ENCODE data around the gene NPRL2.

The NPRL2 gene

DNA sequence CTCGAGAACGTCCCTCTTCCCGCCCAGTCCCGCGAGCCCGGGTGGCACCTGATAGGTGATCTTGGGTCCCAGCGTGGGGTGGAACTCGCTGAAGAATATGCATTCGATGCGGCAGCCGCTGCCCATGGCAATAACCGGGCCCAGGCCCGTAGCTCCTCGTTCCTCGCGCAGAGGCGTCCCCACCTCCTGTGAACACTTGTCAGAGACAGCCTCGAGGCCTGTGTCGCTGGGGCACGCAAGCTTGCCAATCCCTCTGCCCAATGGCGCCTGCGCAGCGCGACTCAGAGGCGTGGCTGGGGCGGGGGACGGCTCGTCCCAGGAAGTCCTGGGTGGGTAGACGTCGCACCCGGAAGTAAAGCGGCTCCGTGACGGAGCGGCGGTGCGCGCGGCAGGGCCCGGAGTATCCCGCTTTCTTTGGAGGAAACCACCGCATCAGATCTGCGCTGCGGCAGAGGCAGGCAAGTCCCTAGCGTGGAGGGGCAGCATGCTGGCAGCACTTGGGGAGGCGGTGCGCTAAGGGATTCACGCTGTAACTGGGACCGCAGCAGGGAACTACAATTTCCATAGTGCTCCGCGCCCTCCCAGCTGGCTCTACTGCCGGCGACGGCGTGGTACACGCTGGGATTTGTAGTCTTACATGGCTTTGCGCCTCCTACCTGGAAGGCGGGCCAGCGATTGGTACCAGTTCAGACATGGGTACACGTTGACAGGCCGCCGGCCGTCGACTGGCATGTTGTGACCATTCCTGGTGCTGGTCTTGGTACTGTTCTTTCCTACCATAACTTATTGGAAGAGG is at the start of gene NPRL2, which contains the start of gene CYB561D2:
Gene NPRL2, minus strand, starts transcription at position 249 of the 796 bp plus-strand sequence. Its CDS starts 123 bp downstream, at position 126.
Gene CYB561D2, plus strand, starts transcription at position 336 of the 796 bp plus-strand sequence. CDS start 572 bp downstream, outside the sequence.
- peak; percentile 94 for DNase-seq (ENCODE audit: low spot score)

DNA sequence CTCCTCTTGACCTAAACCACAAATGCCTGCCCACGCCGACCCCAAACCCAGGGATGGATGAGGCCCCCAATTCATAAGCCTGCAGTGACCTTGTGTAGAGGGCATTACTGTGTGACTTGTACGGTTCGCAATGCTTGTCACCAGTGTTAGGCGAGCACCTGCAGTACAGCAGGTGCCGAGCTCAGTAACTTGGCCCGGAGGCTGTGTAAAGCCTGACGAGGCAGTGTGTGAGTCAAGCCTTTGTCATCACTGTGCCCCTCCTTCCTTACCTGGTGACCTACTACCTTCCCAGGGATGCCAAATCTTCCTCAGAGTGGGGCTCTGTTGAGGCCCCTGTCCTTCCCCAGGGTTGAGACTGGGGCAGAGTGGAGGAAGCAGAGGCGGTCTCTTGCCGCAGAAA is 45.9 kb upstream of the NPRL2 start:
- no peak for DNase-seq (ENCODE audit: low spot score)

DNA sequence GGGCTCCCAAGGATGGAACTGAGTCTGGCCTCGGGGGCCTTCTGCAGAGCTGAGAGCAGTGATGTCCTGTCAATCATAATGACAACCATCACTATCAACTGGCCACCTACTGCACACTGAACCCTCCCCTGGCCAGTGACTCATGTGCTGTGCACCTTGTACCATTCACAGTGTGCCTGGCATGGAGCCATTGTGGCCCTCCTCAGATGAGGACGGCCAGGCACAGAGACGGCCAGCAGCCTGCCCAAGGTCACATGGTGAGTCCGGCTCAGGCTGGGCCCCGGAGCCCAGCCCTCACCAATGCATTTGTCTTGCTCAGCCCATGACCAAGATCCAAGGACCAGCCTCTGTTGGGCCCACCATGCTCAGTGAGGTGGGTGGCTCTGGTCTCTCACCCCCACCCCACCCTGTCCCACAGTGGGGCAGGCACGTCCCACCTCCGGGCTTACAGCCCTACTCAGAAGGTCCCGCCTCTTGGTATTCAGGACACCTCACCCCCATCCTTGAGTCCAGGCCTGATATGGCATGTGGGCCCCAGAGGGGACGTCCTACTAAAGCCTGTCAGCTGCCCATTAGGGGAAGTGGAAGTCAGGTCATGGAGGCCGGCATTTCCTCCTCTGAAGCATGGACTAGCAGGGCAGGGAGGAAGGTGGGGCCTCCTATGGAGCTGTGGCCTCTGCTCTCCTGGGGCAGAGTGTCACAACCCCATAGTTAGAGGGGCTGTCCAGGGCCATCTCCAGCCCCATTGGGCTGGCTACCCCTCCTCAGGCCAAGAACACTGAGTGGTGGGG is 44.7 kb upstream of the NPRL2 start:
- no peak for DNase-seq (ENCODE audit: low spot score)

DNA sequence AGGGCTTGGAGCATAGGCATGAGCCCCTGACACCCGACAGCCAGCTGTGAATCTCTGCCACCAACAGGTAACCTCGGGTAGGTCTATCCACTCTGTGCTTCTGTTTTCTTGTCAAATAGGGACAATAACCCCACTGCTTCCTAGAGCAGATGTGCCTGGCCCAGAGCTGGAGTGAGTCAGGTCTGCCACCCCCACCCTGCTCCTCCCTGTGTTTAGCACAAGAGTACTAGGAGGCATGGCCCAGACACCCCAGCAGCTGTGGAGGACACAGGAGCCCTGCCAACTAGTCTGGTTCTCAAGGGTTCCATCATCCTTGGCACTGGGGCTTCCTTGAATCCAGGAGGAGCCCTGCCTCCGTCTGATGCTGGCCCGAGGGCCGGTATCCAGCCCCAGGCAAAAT is 42.5 kb upstream of the NPRL2 start:
- no peak for DNase-seq (ENCODE audit: low spot score)

DNA sequence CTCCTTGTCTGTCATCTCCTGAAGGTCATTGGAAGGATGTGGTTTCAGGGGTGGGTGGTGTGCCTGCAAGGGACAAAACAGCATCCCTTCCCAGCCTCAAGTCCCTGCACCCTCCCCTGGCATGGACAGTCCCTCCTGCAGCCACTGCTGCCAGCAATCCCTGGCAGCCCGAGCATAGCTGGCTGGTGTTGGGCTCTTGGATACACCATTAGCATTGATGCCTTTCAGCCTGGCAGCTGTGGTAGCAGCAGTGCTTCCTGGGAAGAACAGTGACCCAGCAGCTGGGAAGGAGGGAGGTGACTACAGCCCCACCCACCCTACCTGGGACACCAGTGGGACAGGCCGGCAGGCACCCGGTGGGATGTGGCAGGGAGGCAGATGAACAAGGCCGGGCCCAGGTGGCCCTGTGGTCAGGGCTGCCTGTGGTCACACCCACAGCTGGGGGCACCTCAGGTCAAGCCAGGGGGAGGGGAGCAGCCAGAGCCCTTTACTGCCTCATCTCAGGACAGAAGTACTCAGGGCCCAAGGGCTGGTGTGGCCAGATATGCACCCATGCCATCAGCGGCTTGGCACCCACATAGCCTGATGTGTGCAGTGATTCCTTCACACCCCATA is 41.6 kb upstream of the NPRL2 start:
- no peak for DNase-seq (ENCODE audit: low spot score)

DNA sequence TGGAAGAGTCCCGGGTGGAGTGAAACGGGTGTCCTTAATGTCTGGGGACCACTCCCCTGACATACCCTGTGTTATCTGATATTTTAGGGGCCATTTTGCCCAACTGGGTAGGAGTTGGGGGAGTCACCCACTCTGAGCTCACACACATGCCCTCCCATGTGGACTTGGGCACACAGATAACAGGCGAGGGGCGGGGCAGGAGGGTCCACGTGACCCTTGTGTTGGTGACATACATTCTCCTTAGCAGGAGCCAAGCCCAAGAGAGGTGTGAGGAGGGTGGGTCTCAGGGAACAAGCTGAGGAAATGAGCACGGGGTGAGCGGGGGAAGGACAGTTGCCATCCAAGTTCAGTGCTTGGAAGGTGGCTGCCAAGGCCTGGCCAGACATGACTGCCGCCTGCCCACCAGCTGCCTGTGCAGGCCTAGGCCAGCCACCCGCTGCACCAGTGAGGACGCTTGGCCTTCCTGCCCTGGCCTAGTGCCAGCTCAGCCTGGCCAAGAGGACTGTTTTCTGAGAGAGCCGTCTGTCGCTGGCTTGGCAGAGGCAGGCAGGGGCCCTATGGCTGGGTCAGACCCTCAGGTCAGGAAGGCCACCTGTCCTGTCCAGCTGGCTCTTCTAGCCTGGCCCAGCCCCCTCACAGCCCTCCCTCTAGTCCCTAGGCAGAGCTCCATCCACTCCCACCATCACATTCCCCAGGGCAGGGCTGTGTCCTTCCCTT is 40.1 kb upstream of the NPRL2 start:
- DNase-seq (ENCODE audit: low spot score): peak; percentile 81

DNA sequence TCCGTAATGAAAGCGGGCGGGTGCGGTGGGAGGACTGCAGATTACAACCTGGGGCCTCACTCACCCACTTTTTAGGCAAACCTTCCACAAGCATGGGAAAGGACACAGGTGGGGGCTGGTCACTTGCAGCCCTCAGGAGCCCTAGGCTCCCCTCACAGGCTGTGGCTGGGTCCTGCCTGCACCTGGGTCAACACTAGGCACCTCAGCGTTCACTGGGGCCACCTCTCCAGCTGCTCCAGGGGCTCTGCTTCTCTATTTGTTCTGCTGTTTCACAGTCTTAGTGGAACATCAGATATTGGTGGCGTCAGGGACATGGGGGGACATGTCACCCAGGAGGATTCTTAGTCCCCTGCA is 38.8 kb upstream of the NPRL2 start:
- DNase-seq (ENCODE audit: low spot score): no peak

DNA sequence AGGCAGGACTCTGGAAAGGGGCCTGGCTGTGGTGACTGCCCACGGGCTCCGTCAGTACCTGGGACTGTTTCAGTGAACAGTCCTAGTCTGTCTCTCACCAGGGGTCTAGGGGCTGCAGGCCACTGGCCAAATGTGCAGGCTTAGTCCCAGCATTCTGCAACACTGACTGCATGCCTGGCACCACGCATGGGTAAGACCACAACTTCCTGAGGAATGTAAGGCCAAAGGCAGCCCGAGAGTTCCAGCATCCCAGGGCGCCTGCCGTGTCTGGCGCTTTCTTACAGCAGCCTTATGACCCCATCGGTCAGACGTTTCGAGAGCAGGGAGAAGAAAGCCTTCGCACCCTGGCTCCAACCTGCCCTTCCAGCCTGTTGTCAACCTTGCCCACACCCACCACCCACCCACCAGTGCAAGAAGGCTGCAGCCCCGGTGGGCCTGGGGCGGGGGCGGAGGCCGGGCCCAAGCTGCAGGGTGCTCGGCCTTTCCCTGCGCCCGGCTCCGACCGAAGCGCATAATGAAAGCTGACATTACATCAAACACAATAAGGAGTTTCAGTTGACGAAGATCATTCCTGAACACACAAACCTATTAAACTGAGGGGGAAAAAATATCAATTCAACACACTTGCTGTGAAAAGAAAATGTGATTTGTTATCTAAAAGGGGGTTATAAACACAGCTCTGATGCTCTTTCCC is 38.3 kb upstream of the NPRL2 start:
- DNase-seq (ENCODE audit: low spot score): no peak

DNA sequence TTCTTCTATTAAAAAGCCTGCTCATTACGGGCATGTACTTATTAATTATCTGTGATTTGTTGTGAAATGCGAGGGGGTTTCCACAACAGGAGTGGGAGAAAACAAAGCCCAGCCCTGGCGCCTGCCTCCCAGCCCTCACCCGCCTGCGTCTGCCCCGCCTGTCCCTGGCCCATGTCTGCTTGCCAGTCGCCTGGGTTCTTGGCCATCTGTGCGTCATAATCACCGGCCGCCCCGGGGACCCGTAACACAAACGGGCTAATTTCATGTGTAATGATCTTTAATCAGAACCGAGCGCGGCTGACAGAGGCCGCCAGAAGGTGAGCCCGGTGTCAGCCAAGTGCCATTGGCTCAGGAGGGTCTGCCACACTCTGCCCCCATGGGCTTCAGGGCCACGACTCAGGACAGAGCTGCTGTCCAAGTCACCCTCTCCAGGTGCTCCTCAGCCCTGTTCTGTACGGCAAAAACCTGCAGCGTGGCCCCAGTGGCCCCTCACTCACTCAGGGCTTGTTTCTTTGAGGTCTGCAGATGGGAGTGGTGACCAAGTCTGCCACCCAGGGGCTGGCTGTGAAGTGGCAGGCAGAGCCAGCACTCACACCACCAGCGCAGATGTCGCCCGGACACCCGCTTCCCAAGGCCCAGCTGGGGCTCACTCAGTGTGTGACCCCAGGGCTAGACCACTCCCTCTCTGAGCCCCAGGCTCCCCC is 37.6 kb upstream of the NPRL2 start:
- DNase-seq (ENCODE audit: low spot score): peak; percentile 17

DNA sequence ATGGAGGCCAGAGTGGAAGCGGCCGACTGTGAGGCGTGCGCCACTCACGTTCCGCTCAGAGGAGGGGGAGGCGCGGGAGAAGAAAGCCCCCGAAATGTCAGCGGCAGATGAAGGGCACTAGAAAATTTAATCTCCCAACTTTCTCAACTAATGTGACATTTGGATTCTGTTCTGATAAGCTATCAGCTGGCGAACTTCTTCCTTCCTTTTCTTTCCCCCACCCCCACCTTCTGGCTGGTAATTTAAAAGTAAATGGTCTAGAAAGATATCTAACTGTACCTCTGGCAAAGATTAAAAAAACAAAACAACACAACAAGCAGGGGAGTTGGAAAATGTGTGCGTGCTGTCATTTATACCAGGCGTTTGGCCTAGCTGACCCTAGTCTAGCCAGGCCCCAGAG is 35.2 kb upstream of the NPRL2 start:
- no peak for DNase-seq (ENCODE audit: low spot score)

DNA sequence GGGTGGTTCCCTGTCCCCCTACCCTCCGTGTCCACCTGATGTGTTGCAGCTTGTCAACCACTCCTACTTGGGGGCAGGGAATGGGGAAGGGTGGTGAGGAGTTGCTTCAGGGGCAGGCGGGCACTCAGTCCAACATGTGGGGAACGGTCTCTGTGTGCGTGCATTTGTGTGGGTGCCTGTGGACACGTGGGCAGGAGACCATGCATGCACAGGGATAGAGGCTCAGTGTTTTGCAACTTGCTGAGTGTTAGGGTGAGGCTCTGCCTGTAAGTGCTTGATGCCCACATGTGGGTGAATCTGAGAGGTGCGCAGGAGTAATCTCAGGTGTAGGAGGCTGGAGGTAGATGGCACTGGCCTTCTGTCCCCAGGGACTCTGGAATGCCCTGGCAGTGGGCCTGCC is 33.2 kb upstream of the NPRL2 start:
- DNase-seq (ENCODE audit: low spot score): no peak

DNA sequence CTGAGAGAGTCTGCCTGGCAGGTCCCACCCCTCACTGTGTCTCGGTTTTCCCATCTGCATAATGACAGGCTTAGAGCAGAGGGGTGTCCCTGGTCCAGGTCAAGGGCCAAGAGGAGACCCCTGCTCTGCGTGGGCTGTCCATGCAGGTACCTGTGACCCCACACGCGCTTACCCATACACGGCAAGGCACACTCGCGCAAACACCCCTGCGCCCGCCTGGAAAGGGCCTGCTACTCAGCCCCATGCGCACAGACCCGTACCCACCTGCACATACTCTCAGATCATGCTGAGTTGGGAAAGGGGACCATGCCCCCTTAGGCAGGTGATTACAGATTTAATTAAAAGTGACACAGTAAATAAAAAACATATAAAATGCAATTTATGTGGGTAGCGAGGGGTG is 32.1 kb upstream of the NPRL2 start:
- no peak for DNase-seq (ENCODE audit: low spot score)

DNA sequence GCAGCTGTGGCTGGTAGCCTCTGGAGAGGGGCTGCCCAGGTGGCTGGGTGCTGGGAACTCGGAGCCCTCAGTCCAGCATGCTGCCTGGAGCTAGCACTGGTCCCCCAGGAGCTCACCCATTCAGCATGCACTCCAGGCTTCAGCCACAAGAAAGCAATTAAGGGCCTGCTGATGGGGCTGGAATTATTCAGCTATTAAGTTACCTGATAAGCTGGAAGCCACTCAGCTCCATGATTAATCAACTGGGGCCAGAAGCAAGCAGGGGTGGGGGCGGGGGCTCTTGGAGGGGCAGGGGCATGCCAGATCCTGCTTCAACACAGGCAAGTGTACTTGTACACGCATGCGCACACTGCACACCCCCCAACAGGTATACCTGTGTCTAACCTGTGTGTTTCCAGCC is 30.8 kb upstream of the NPRL2 start:
- peak; percentile 38 for DNase-seq (ENCODE audit: low spot score)

DNA sequence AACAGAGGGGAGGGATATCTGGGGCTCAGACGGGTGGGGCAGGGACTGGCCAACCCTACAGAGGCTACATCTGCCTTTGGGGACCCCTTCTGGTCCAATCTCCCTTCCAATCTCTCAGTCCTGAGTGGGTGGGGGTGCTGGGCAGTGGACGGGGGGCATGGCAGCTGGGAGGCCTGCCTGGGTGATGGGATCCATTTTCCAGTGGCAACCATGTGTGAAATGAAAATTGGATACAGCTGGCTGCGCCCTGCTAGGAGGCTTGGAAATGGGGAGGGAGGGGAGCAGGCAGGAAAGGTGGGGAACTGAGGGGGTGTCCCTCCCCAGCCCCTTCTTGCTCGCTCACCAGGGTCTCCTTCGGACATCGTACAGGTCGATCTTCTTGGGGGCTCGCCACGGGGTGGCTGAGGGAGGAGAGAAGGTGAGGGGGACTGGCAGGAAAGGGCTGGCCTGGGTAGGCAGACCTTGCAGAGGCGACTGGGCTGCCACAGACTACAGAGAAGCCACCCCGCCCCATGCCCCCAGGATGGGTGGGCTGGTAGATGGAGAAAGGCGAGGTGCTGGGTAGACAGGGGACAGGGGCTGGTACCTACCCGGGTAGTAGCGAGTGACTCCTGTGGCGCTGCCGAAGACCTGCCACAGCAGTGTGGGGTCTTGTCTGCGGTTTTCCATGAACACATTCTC is 30.0 kb upstream of the NPRL2 start:
- no peak for DNase-seq (ENCODE audit: low spot score)

DNA sequence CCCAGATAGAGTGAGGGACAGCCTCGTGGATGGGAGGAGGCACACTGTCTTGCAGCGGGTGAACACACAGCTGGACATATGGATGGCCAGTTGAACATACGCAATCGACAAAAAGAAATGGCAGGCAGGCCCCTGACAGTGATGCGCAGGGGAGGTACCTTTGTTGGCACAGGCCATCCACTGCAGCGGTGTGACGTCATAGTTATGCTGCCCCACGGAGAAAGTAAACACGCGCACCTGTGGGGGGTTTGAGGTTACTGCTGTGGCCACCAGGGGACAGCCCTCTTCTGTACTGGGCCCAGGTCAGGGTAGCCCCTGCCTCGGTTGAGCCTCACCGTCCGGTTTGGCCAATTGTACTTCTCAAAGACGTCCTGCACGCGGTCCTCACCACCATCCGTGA is 28.2 kb upstream of the NPRL2 start:
- DNase-seq (ENCODE audit: low spot score): no peak

DNA sequence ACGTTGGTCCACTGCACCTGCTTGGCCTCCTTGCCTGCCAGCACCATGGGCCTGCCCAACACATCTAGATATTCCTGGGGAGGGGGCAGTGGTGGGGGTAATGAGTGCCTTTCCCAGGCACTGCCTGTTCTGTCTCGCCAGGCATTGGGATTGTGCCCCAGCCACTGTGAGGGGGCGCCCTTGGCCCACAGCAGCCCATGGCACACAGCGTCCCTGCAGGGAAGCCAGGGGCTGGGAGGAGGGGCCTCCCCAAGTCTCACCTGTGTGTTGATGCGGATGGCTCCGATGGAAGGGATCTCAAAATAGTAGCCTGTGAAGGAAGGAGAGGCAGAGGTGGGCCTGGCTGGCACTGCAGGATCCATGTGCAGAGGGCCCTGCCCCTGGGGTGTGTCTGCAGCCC is 27.4 kb upstream of the NPRL2 start:
- DNase-seq (ENCODE audit: low spot score): no peak

DNA sequence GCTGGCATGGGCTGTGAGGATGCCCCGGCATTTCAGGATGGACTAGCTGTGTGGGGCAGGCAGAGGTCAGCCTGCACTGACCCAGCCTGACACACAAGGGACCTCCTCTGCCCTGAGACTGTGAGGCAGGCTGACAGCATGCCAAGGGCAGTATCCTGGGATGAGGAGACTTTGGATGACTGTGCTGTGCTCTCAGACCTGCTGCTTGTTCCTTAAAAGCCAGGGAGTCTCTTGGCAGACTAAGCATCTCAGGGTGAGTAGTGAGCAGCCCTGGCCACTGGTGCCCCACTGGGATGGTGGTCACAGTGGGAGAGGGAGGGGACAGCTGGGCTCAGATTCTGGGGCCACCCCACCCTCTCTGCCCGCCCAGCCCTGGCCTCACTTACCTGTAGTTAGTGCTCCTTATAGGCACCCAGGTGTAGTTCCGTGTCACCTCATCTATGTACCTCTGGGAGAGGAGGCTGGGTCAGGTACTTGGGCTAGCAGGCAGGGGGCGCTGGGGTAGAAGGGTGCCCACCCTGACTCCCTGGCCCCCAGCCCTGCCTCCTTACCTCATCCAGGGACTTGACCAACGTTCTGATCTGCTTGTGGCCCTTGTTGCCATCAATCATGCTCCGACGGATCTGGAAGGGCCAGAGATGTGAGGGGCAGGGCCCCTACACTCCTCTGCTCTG is 24.8 kb upstream of the NPRL2 start:
- DNase-seq (ENCODE audit: low spot score): no peak

DNA sequence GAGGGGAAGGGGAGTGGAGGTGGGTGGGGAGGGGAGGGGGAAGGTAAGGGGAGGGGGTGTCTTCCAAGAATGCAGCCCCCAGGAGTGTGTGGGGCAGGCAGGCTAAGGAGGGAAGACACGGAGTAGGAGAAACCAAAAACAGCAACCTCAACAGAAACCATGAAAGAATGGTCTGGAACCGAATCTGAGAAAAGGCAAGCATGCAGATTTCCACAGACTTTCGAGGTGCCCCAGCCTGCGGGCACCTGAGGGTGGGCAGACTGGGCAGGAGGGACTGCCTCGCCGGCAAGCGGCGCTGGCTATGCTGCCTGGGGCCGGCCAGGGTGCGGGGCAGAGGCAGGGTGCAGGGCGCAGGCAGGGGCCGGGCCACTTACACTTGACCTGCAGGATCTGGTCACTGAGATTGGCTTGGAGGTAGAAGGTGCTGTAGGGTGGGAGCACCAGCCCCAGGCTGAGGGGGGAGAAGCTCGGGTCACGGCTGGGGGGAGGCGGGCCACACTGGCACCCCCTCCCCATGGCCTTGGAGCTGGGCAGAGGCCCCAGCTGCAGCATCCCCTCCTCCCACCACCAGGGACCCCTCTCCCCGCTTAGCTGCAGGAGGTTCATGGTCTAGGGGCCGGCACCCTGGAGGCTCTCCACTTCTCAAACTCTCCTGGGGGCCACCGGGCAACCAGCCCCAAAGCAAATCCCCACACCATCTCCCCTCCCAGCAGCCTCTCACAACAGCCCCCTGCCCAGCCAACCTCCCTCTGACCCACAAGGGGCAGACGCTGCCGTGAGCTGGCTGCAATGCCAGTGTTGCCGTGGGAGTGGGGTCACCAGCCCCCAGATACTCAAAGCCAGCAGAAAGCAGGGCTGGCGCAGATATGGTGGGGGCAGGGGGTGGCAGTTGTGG is 24.0 kb upstream of the NPRL2 start:
- DNase-seq (ENCODE audit: low spot score): no peak
